A549 (cell line): ENCODE results near the gene TRMT5. TPM values are rescaled to one million over a fixed set of nuclear protein-coding genes. Genes with fewer than 3 reads are reported as not detected.

Source experiments
- ATAC-seq, 2 experiments: fragments of 200-7000 bp in 1 of 2; fragments of >200 bp in 1 of 2; cut with Nextera tagmentation in 1 of 2; cut with Tn5 transposase in 1 of 2; 3 replicates each; pipeline versions ENCODE4 v1.8.0 to v1.9.1; 2018 to 2020; ENCODE audit warnings: mild to moderate bottlenecking in 1 of 2, moderate library complexity in 1 of 2
- CTCF ChIA-PET: fragments of 300-600 bp; sonication (Branson Sonifier 250); formaldehyde crosslinking; extraction: SDS; loops from one replicate; lab custom pipeline; 2021; ENCODE audit warnings: antibody characterized with exemption, inconsistent platforms; lab: Yijun Ruan, JAX
- POLR2A ChIA-PET: fragments of 350-600 bp; formaldehyde crosslinking; extraction: SDS; loops from one replicate; lab custom pipeline; 2021; ENCODE audit warnings: antibody characterized with exemption, inconsistent platforms; lab: Yijun Ruan, JAX
- DNase-seq, 2 experiments: peaks; one replicate each; pipeline versions ENCODE4 v3.0.0 to v3.0.0-alpha.2; 2011 to 2016; ENCODE audit warnings: low read depth in 1 of 2, low spot score in 1 of 2
- FAIRE-seq: peaks from 2 replicates; lab custom pipeline; 2011; peaks lifted over from hg19 to GRCh38; lab: Jason Lieb, UNC
- H3K27ac ChIP-seq, 2 experiments: fragments of >200 bp; sonication (Bioruptor Twin); formaldehyde crosslinking; 3 replicates each; pipeline ENCODE4 v1.5.1; 2016 to 2017
- H3K4me1 ChIP-seq: fragments of >200 bp; sonication (Bioruptor Twin); formaldehyde crosslinking; 3 replicates; pipeline ENCODE4 v1.6.1; 2016
- H3K4me2 ChIP-seq: fragments of >200 bp; sonication (Bioruptor Twin); formaldehyde crosslinking; 3 replicates; pipeline ENCODE4 v1.6.1; 2016
- H3K4me3 ChIP-seq: fragments of >200 bp; sonication (Bioruptor Twin); formaldehyde crosslinking; 3 replicates; pipeline ENCODE4 v1.5.1; 2016
- H3K9me3 ChIP-seq: fragments of >200 bp; sonication (Bioruptor Twin); formaldehyde crosslinking; 3 replicates; pipeline ENCODE4 v1.6.1; 2016
- BHLHE40 ChIP-seq: IDR thresholded peaks from 2 replicates; pipeline ENCODE4 v1.6.1; 2012; ENCODE audit warnings: low read depth, low read length, inconsistent platforms
- CBX2 ChIP-seq: fragments of 200-600 bp; sonication (generic); IDR thresholded peaks from 2 replicates; pipeline ENCODE4 v1.6.1; 2016; ENCODE audit warnings: low read depth, mild to moderate bottlenecking, borderline replicate concordance
- CBX8 ChIP-seq: fragments of 200-600 bp; sonication (generic); IDR thresholded peaks from 2 replicates; pipeline ENCODE4 v1.6.1; 2016
- EHF ChIP-seq: fragments of 250-450 bp; sonication (Bioruptor Pico); IDR thresholded peaks from 2 replicates; pipeline ENCODE4 v1.5.0; 2020; ENCODE audit warnings: mild to moderate bottlenecking
- EP300 ChIP-seq, 2 experiments: fragments of >200 bp; sonication (Bioruptor Twin); formaldehyde crosslinking; IDR thresholded peaks; 2 replicates in 1 of 2; 3 replicates in 1 of 2; pipeline ENCODE4 v1.6.1; 2016 to 2017
- ESRRA ChIP-seq: fragments of 150-350 bp; IDR thresholded peaks from 2 replicates; pipeline ENCODE4 v1.6.1; 2014; ENCODE audit warnings: mild to moderate bottlenecking, low read length, borderline replicate concordance
- FOSB ChIP-seq: fragments of 250-450 bp; sonication (Bioruptor Pico); IDR thresholded peaks from 2 replicates; pipeline ENCODE4 v1.5.0; 2020; ENCODE audit warnings: mild to moderate bottlenecking, moderate library complexity
- GATA3 ChIP-seq: IDR thresholded peaks from 2 replicates; pipeline ENCODE4 v1.6.1; 2012; ENCODE audit warnings: borderline replicate concordance
- HEYL ChIP-seq: fragments of 250-450 bp; sonication (Bioruptor Pico); IDR thresholded peaks from 2 replicates; pipeline ENCODE4 v1.8.0; 2021; ENCODE audit warnings: mild to moderate bottlenecking, moderate library complexity
- HOXB13 ChIP-seq: fragments of 250-450 bp; sonication (Bioruptor Pico); IDR thresholded peaks from 2 replicates; pipeline ENCODE4 v1.5.0; 2020; ENCODE audit warnings: low read depth, mild to moderate bottlenecking, moderate library complexity
- HOXB5 ChIP-seq: fragments of 250-450 bp; sonication (Bioruptor Pico); IDR thresholded peaks from 2 replicates; pipeline ENCODE4 v1.5.0; 2020; ENCODE audit warnings: mild to moderate bottlenecking, moderate library complexity
- JUNB ChIP-seq: fragments of >200 bp; sonication (Bioruptor Twin); formaldehyde crosslinking; IDR thresholded peaks from 2 replicates; pipeline ENCODE4 v1.6.1; 2016
- KDM5A ChIP-seq: fragments of 200-600 bp; sonication (generic); IDR thresholded peaks from 2 replicates; pipeline ENCODE4 v1.6.1; 2016; ENCODE audit warnings: antibody characterized with exemption, mild to moderate bottlenecking
- MAFK ChIP-seq: fragments of 450-650 bp; IDR thresholded peaks from 2 replicates; pipeline ENCODE4 v1.6.1; 2014; ENCODE audit not compliant: partially characterized antibody
- MYC ChIP-seq: IDR thresholded peaks from 2 replicates; pipeline ENCODE4 v1.6.1; 2012; ENCODE audit warnings: mild to moderate bottlenecking, inconsistent platforms, low read length, improper control_type of control experiment, borderline replicate concordance
- NFE2L2 ChIP-seq: fragments of 150-350 bp; conservative IDR thresholded peaks from 2 replicates; pipeline ENCODE4 v1.6.1; 2014; ENCODE audit warnings: low read length
- NR3C1 ChIP-seq: fragments of >200 bp; sonication (Bioruptor Twin); formaldehyde crosslinking; IDR thresholded peaks from 3 replicates; pipeline ENCODE4 v1.6.1; 2017
- POLR2A ChIP-seq: IDR thresholded peaks from 2 replicates; pipeline ENCODE4 v1.6.1; 2012; ENCODE audit warnings: mild to moderate bottlenecking, low read length
- POLR2AphosphoS2 ChIP-seq: conservative IDR thresholded peaks from 2 replicates; pipeline ENCODE4 v1.6.1; 2012; ENCODE audit warnings: low read length, improper control_type of control experiment, inconsistent platforms
- RAD21 ChIP-seq, 2 experiments: fragments of >200 bp in 1 of 2; sonication (Bioruptor Twin) in 1 of 2; formaldehyde crosslinking in 1 of 2; IDR thresholded peaks in 1 of 2; conservative IDR thresholded peaks in 1 of 2; 2 replicates in 1 of 2; 3 replicates in 1 of 2; pipeline ENCODE4 v1.6.1; 2012 to 2018; ENCODE audit warnings: inconsistent platforms in 1 of 2
- RCOR1 ChIP-seq: fragments of 150-350 bp; IDR thresholded peaks from 2 replicates; pipeline ENCODE4 v1.6.1; 2014; ENCODE audit warnings: antibody characterized with exemption, low read length, low read depth
- RNF2 ChIP-seq: fragments of 200-600 bp; sonication (generic); IDR thresholded peaks from 2 replicates; pipeline ENCODE4 v1.6.1; 2016; ENCODE audit warnings: low read depth, mild to moderate bottlenecking, antibody characterized with exemption, moderate library complexity, borderline replicate concordance
- TFCP2L1 ChIP-seq: fragments of 250-450 bp; sonication (Bioruptor Pico); IDR thresholded peaks from 2 replicates; pipeline ENCODE4 v1.5.0; 2021; ENCODE audit warnings: mild to moderate bottlenecking
- ZNF302 ChIP-seq: fragments of 250-450 bp; sonication (Bioruptor Pico); IDR thresholded peaks from 2 replicates; pipeline ENCODE4 v1.9.0; 2021; ENCODE audit warnings: inconsistent platforms, mild to moderate bottlenecking, moderate library complexity
- WGBS: methylation state at CpG from one replicate; pipeline ENCODE4 v1.1.6; 2017; ENCODE audit errors: missing lambda C conversion rate; 5-methylcytosine and 5-hydroxymethylcytosine counted together
- polyA plus RNA-seq, 4 experiments: library from polyadenylated mRNA; depleted of rRNA in 3 of 4; stranded (reverse); fragments of >200 nt; fragmentation: RNase III in 1 of 4; extraction: RNeasy Plus Mini Kit Qiagen cat#74134 plus additional on column Dnase treatment in 1 of 4; gene quantifications; 2 replicates in 3 of 4; 3 replicates in 1 of 4; pipeline ENCODE4 v1.2.3, GENCODE V29; 2011 to 2017
- TF ChIP-seq, protein P1 (sequence below): fragments of 450-650 bp; IDR thresholded peaks from 2 replicates; pipeline ENCODE4 v1.6.1; 2014; ENCODE audit warnings: antibody characterized with exemption
- TF ChIP-seq, protein P2 (sequence below): IDR thresholded peaks from 2 replicates; pipeline ENCODE4 v1.6.1; 2012
- TF ChIP-seq, protein P3 (sequence below): fragments of 150-350 bp; IDR thresholded peaks from 2 replicates; pipeline ENCODE4 v1.6.1; 2014; ENCODE audit warnings: low read depth, mild to moderate bottlenecking, low read length
- TF ChIP-seq, protein P4 (sequence below): fragments of 250-450 bp; sonication (Bioruptor Pico); IDR thresholded peaks from 2 replicates; pipeline ENCODE4 v1.5.0; 2021; ENCODE audit warnings: mild to moderate bottlenecking, moderate library complexity, borderline replicate concordance
- TF ChIP-seq, protein P5 (sequence below): fragments of 200-600 bp; sonication (generic); IDR thresholded peaks from 2 replicates; pipeline ENCODE4 v1.6.1; 2016; ENCODE audit warnings: antibody characterized with exemption, mild to moderate bottlenecking, moderate library complexity

TRMT5 gene
- polyA plus RNA-seq, 2 of the 4 experiments (the other 2 are of a cell fraction), result 18.2 to 18.8 TPM

DNA sequence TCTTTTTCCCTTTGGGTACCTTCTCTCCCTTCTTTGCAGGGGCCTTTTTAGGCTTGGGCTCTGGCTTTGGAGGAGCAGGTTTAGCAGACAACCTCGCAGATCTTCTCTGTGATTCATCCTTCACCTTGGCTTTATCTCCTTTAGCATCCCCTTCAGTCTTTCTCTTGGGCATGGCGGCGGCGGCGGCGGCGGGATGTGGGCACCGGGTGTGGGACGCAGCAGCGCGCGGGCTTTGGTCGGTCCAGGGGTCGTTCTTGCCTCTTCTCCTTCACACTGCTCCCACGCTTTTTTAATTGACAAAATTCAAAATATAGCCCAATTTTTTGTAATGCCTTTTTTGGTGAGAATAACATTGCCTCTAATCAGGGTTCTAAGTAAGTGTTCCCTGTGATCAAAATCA is 8.6 kb downstream of the TRMT5 start:
- WGBS, result 92% methylated on average over 15 of the region's 15 CpGs
- TF ChIP-seq EP300 (IDR thresholded peaks at IDR 0.05) (no peak), ZNF302 (CRISPR knock-in tag) (no peak), CBX8 (no peak), RAD21 (conservative IDR thresholded peaks at IDR 0.05 in 1 of 2, IDR thresholded peaks at IDR 0.05 in 1 of 2) (no peak), HOXB5 (no peak), EHF (CRISPR knock-in tag) (no peak), HEYL (CRISPR knock-in tag) (no peak)
- TF ChIP-seq, protein P1, sequence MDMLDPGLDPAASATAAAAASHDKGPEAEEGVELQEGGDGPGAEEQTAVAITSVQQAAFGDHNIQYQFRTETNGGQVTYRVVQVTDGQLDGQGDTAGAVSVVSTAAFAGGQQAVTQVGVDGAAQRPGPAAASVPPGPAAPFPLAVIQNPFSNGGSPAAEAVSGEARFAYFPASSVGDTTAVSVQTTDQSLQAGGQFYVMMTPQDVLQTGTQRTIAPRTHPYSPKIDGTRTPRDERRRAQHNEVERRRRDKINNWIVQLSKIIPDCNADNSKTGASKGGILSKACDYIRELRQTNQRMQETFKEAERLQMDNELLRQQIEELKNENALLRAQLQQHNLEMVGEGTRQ, result no peak
- no peak for FAIRE-seq
- Histone ChIP-seq H3K4me3 (no peak overlapping the region), H3K27ac (no peak overlapping the region), H3K4me2 (no peak overlapping the region), H3K9me3 (no peaks in the 10 kb centered on the region), H3K4me1 (peaks cover 11% of the 10 kb centered on the region; the same call in 2 of the 3 replicates)
- CTCF ChIA-PET, result no interaction called here
- no peak for ATAC-seq
- DNase-seq, result no peak
- POLR2A ChIA-PET, result no interaction called here

DNA sequence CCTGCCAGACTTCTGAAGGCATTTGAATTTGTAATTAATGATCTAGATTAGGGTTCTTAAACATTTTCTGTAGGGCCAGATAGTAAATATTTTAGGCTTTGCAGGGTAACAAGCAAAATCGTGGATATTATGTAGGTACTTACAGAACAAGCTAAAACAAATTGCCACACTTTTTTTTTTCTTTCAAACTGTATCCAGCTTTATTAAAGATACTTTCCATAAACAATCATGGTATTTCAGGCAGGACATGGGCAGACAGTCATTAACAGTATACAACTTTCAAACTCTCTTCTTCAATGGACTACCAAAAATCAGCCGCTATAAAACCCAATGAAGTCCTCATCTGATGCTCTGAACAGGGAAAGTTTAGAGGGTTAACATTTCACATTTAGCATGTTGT is 9.6 kb downstream of the TRMT5 start:
- FAIRE-seq (no peak), ATAC-seq (no peak), DNase-seq (no peak)
- Histone ChIP-seq H3K4me3 (no peak overlapping the region), H3K27ac (no peak overlapping the region), H3K4me2 (no peak overlapping the region), H3K9me3 (no peaks in the 10 kb centered on the region), H3K4me1 (peaks cover 11% of the 10 kb centered on the region; the same call in 2 of the 3 replicates)
- 33% methylated on average over 2 of the region's 2 CpGs for WGBS
- ChIA-PET POLR2A (no interaction called here), CTCF (no interaction called here)
- TF ChIP-seq GATA3, result no peak
- no peak for TF ChIP-seq MAFK
- TF ChIP-seq CBX2, result no peak
- TF ChIP-seq, protein P2, sequence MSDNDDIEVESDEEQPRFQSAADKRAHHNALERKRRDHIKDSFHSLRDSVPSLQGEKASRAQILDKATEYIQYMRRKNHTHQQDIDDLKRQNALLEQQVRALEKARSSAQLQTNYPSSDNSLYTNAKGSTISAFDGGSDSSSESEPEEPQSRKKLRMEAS, result no peak
- no peak for TF ChIP-seq RCOR1

DNA sequence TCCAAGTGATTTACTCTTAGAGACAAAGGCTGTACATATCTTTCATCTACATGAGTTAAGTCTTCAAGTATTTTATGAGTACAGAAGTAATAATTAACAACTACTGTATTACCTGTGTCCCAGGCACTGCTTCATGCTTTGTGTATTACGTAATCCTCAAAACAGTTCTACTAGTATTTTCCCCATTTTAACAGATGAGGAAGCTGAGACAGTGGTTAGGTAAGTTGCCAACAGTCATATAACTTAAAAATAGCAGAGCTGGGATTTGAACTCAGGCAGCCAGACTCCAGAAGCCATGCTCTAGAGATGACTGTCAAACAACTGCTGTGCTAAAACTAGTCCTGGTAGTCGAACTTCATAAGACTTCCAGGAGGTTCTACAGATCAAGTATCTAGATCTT is 10.7 kb downstream of the TRMT5 start:
- DNase-seq (no peak), ATAC-seq (peak in 1 of 2 experiments; percentile 30; a peak in 1 of 6 replicates), FAIRE-seq (no peak)
- Histone ChIP-seq H3K4me3 (no peak overlapping the region), H3K27ac (no peak overlapping the region), H3K9me3 (no peaks in the 10 kb centered on the region), H3K4me1 (peaks cover 17% of the 10 kb centered on the region; the same call in 2 of the 3 replicates), H3K4me2 (no peak overlapping the region)
- ChIA-PET CTCF (no interaction called here), POLR2A (no interaction called here)
- WGBS, result 83% methylated on average over 2 of the region's 2 CpGs
- TF ChIP-seq BHLHE40, result no peak
- no peak for TF ChIP-seq FOSB (CRISPR knock-in tag)
- no peak for TF ChIP-seq POLR2AphosphoS2
- no peak for TF ChIP-seq EHF (CRISPR knock-in tag)
- no peak for TF ChIP-seq CBX8
- no peak for TF ChIP-seq ESRRA
- no peak for TF ChIP-seq RCOR1
- no peak for TF ChIP-seq MYC
- no peak for TF ChIP-seq NR3C1
- no peak for TF ChIP-seq KDM5A
- TF ChIP-seq RNF2, result no peak
- no peak for TF ChIP-seq RAD21 (conservative IDR thresholded peaks at IDR 0.05 in 1 of 2, IDR thresholded peaks at IDR 0.05 in 1 of 2)
- no peak for TF ChIP-seq NFE2L2
- no peak for TF ChIP-seq HOXB13 (CRISPR knock-in tag)
- TF ChIP-seq, protein P3, sequence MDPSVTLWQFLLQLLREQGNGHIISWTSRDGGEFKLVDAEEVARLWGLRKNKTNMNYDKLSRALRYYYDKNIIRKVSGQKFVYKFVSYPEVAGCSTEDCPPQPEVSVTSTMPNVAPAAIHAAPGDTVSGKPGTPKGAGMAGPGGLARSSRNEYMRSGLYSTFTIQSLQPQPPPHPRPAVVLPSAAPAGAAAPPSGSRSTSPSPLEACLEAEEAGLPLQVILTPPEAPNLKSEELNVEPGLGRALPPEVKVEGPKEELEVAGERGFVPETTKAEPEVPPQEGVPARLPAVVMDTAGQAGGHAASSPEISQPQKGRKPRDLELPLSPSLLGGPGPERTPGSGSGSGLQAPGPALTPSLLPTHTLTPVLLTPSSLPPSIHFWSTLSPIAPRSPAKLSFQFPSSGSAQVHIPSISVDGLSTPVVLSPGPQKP, result no peak
- TF ChIP-seq, protein P4, sequence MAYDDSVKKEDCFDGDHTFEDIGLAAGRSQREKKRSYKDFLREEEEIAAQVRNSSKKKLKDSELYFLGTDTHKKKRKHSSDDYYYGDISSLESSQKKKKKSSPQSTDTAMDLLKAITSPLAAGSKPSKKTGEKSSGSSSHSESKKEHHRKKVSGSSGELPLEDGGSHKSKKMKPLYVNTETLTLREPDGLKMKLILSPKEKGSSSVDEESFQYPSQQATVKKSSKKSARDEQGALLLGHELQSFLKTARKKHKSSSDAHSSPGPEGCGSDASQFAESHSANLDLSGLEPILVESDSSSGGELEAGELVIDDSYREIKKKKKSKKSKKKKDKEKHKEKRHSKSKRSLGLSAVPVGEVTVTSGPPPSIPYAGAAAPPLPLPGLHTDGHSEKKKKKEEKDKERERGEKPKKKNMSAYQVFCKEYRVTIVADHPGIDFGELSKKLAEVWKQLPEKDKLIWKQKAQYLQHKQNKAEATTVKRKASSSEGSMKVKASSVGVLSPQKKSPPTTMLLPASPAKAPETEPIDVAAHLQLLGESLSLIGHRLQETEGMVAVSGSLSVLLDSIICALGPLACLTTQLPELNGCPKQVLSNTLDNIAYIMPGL (CRISPR knock-in tag), result no peak
- no peak for TF ChIP-seq TFCP2L1 (CRISPR knock-in tag)
- TF ChIP-seq, protein P5, sequence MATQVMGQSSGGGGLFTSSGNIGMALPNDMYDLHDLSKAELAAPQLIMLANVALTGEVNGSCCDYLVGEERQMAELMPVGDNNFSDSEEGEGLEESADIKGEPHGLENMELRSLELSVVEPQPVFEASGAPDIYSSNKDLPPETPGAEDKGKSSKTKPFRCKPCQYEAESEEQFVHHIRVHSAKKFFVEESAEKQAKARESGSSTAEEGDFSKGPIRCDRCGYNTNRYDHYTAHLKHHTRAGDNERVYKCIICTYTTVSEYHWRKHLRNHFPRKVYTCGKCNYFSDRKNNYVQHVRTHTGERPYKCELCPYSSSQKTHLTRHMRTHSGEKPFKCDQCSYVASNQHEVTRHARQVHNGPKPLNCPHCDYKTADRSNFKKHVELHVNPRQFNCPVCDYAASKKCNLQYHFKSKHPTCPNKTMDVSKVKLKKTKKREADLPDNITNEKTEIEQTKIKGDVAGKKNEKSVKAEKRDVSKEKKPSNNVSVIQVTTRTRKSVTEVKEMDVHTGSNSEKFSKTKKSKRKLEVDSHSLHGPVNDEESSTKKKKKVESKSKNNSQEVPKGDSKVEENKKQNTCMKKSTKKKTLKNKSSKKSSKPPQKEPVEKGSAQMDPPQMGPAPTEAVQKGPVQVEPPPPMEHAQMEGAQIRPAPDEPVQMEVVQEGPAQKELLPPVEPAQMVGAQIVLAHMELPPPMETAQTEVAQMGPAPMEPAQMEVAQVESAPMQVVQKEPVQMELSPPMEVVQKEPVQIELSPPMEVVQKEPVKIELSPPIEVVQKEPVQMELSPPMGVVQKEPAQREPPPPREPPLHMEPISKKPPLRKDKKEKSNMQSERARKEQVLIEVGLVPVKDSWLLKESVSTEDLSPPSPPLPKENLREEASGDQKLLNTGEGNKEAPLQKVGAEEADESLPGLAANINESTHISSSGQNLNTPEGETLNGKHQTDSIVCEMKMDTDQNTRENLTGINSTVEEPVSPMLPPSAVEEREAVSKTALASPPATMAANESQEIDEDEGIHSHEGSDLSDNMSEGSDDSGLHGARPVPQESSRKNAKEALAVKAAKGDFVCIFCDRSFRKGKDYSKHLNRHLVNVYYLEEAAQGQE, result no peak
- no peak for TF ChIP-seq JUNB
- no peak for TF ChIP-seq POLR2A
